ENCODE results near the gene LGALS14. TPM values are rescaled to one million over a fixed set of nuclear protein-coding genes. Genes with fewer than 3 reads are reported as not detected.

The LGALS14 gene
- total and polyA plus RNA-seq, 3 donors from 2014 or later, result not detected

DNA sequence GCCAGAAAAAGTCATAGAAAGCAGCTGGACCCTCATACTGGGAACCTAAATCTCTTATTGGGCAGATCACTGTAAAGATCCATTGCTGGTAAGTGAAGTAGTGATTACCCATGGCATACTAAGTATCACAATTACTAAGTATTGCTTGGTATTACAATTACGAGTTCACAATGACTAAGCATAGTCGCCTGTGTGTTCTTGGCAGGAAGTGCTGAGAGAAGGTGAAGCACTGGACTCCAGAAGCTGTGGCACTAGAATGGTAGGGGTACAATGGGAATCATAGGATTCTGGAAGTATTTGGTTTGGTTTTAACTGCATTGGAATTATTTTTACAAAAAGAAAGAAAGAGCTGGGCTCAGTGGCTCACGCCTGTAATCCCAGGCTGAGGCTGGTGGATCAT lies 28.3 kb upstream of the LGALS14 start:
- H3K4me3 ChIP-seq, result no peak overlapping the region
- no peaks in the 10 kb centered on the region for H3K9me3 ChIP-seq
- intact Hi-C loops (cut with DNase I; ENCODE audit: low total_unique reads), result no loop called here
- no peaks in the 10 kb centered on the region for H3K36me3 ChIP-seq (ENCODE audit: low read depth, missing control alignments)
- no peaks in the 10 kb centered on the region for H3K27me3 ChIP-seq
- no peak for DNase-seq
- peaks cover 3% of the 10 kb centered on the region for H3K4me1 ChIP-seq
- WGBS, 2 donors, result 74 to 90% methylated on average over 3 of the region's 3 CpGs
- no peak overlapping the region for H3K27ac ChIP-seq
- TF ChIP-seq, protein P1, sequence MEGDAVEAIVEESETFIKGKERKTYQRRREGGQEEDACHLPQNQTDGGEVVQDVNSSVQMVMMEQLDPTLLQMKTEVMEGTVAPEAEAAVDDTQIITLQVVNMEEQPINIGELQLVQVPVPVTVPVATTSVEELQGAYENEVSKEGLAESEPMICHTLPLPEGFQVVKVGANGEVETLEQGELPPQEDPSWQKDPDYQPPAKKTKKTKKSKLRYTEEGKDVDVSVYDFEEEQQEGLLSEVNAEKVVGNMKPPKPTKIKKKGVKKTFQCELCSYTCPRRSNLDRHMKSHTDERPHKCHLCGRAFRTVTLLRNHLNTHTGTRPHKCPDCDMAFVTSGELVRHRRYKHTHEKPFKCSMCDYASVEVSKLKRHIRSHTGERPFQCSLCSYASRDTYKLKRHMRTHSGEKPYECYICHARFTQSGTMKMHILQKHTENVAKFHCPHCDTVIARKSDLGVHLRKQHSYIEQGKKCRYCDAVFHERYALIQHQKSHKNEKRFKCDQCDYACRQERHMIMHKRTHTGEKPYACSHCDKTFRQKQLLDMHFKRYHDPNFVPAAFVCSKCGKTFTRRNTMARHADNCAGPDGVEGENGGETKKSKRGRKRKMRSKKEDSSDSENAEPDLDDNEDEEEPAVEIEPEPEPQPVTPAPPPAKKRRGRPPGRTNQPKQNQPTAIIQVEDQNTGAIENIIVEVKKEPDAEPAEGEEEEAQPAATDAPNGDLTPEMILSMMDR (IDR thresholded peaks at IDR 0.05), result no peak
- TF ChIP-seq POLR2A (IDR thresholded peaks at IDR 0.05), result no peak

DNA sequence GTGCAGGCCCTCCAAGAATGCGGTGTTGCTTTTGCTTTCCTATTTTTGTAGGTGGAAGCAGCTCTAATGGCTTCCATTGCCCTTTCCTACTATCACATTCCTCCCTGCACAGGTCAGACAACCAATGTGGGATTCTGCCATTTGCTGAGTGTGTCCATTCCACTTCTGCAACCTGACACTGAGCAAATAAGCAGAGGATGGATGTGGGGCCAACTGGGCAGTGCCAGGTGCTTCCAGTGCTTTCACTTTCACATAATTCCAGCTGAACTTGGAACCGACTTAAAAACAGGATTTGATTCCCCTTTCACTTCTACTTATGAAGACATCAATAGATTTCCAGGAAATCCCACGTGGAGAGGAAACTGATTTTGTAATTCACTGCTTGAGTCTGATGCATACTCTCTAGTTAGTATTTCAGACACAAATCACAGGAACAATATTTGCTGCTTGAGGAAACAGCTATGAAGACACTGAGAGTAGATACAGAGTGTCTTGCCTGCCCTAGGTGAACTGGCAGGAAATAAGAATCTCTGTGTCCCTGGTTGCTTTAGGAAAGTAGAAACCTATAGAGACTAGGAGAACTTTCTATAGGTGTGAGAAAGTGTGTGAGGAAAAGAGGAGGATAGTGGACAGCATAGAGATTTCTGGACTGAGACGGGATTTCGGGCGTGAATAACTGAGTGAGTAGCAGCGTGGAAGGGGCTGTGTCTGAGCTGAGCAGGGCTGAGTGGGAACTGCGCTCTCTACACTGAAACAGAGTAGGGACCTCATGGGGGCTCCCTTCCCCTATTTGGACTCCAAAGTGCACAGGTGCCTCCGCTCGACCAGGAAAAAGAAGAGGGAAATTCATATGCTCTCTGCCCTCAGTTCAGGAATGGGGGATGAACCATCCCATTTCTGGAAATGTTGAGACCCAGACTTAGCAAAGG lies 26.1 kb upstream of the LGALS14 start:
- no peaks in the 10 kb centered on the region for H3K36me3 ChIP-seq (ENCODE audit: low read depth, missing control alignments)
- intact Hi-C loops (cut with DNase I; ENCODE audit: low total_unique reads), result no loop called here
- no peak overlapping the region for H3K27ac ChIP-seq
- DNase-seq, result no peak
- 78 to 82% methylated on average over 10 of the region's 10 CpGs for WGBS, 2 donors
- H3K4me3 ChIP-seq, result no peak overlapping the region
- H3K9me3 ChIP-seq, result no peaks in the 10 kb centered on the region
- H3K4me1 ChIP-seq, result peaks cover 3% of the 10 kb centered on the region
- no peaks in the 10 kb centered on the region for H3K27me3 ChIP-seq
- TF ChIP-seq POLR2A (IDR thresholded peaks at IDR 0.05), result no peak
- TF ChIP-seq, protein P1 (IDR thresholded peaks at IDR 0.05), result no peak

DNA sequence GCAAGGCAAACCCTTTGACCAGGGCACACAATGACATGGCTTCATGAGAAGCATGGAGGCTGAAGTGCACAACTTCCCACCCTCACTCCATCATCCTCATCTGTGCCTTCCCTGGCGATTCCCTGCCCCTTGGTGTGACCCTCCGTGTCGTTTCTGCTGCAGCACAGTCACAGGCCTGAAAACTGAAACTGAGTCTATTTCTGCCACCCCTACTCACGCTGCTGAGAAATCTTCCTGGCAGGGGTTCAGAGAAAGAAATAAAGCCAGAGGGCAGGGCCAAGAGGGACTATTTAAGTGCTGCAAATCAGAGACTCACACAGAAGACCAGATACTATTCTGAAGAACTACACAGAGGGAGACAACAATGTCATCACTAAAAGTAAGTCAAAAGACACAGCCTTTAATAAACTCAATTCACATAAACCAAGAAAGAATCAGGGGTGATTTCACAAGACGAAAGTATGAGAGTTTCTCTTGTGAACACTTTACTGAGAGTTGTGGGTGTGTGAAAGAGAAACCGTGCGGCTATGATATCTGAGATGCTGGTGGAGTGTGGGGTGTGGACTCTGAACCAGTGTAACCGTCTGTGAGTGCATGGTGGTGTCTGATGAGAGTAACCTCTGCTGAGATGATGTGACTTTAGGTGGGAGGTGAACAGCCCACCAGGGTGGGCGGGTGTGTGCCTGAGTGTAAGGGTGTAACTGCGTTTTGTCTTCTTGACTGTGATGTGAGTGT lies 25.1 kb upstream of the LGALS14 start:
- DNase-seq, result no peak
- Histone ChIP-seq H3K36me3 (ENCODE audit: low read depth, missing control alignments) (no peaks in the 10 kb centered on the region), H3K27ac (no peak overlapping the region), H3K27me3 (no peaks in the 10 kb centered on the region), H3K4me1 (peaks cover 3% of the 10 kb centered on the region), H3K9me3 (no peaks in the 10 kb centered on the region), H3K4me3 (no peak overlapping the region)
- intact Hi-C loops (cut with DNase I; ENCODE audit: low total_unique reads), result no loop called here
- TF ChIP-seq, protein P1 (IDR thresholded peaks at IDR 0.05), result no peak
- TF ChIP-seq POLR2A (IDR thresholded peaks at IDR 0.05), result no peak
- WGBS, 2 donors, result 50 to 76% methylated on average over 10 of the region's 10 CpGs

DNA sequence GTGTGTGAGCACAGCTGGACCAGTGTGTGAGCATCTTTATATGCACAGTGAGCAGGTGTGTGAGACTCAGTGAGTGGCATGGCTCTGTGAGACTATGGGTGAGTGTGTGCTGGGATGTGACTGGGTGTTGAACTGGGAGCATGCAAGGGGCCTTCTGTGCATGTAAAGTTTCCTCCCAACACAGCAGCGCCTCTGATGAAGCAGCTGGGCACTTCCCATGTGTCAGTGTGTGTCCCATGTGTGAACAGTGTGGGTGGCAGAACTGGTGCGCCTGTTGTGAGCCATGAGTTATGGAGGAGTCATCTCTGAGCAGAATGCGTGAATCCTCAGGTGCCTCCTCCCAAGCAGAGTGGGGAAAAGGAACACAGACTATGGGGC lies 24.5 kb upstream of the LGALS14 start:
- 93 to 100% methylated on average over 2 to 3 of the region's 3 CpGs for WGBS, 2 donors
- Histone ChIP-seq H3K36me3 (ENCODE audit: low read depth, missing control alignments) (no peaks in the 10 kb centered on the region), H3K4me1 (peaks cover 3% of the 10 kb centered on the region), H3K27ac (no peak overlapping the region), H3K9me3 (no peaks in the 10 kb centered on the region), H3K27me3 (no peaks in the 10 kb centered on the region), H3K4me3 (no peak overlapping the region)
- intact Hi-C loops (cut with DNase I; ENCODE audit: low total_unique reads), result no loop called here
- no peak for TF ChIP-seq POLR2A (IDR thresholded peaks at IDR 0.05)
- TF ChIP-seq, protein P1 (IDR thresholded peaks at IDR 0.05), result no peak
- DNase-seq, result no peak
